ENCODE data around the gene PLA2G2C. TPM values are rescaled to one million over a fixed set of nuclear protein-coding genes. Genes with fewer than 3 reads are reported as not detected.

PLA2G2C gene
- total RNA-seq, 2 donors from 2014 or later: 0.27 TPM; not detected in 1

- Histone ChIP-seq H3K9me3 (no peaks in the 10 kb centered on the region), H3K4me3 (no peak overlapping the region), H3K27ac (no peak overlapping the region), H3K4me1 (no peaks in the 10 kb centered on the region), H3K27me3 (no peaks in the 10 kb centered on the region), H3K36me3 (no peaks in the 10 kb centered on the region), H3K9ac (ENCODE audit: low read depth in 2 of 2, low read length in 2 of 2) (no peak overlapping the region)
- DNase-seq: no peak
- intact Hi-C loops (cut with DNase I): no loop called here
- TF ChIP-seq CTCF (IDR thresholded peaks at IDR 0.05): no peak
Observed at GRCh38 chr1:20143734-20144565, 42.4 kb downstream of the PLA2G2C start.

GRCh38 chr1:20143318-20143717, 43.0 kb downstream of the PLA2G2C start:
- Histone ChIP-seq H3K36me3 (no peaks in the 10 kb centered on the region), H3K9me3 (no peaks in the 10 kb centered on the region)
- intact Hi-C loops (cut with DNase I): no loop called here

GRCh38 chr1:20142001-20142710, 44.2 kb downstream of the PLA2G2C start:
- H3K27me3 ChIP-seq: no peaks in the 10 kb centered on the region
- H3K27ac ChIP-seq: no peak overlapping the region
- intact Hi-C loops (cut with DNase I): no loop called here
- H3K9me3 ChIP-seq: no peaks in the 10 kb centered on the region
- H3K4me3 ChIP-seq: no peak overlapping the region
- TF ChIP-seq CTCF (IDR thresholded peaks at IDR 0.05): no peak
- no peak overlapping the region for H3K9ac ChIP-seq (ENCODE audit: low read depth in 2 of 2, low read length in 2 of 2)
- DNase-seq: no peak
- no peaks in the 10 kb centered on the region for H3K4me1 ChIP-seq
- H3K36me3 ChIP-seq: no peaks in the 10 kb centered on the region

More at GRCh38 chr1:20143318-20143717, 43.0 kb downstream of the PLA2G2C start:
- Histone ChIP-seq H3K4me3 (no peak overlapping the region), H3K4me1 (no peaks in the 10 kb centered on the region), H3K9ac (ENCODE audit: low read depth in 2 of 2, low read length in 2 of 2) (no peak overlapping the region), H3K27me3 (no peaks in the 10 kb centered on the region), H3K27ac (no peak overlapping the region)
- TF ChIP-seq CTCF (IDR thresholded peaks at IDR 0.05): no peak
- no peak for DNase-seq

- no peak overlapping the region for H3K27ac ChIP-seq
- intact Hi-C loops (cut with DNase I): no loop called here
- no peaks in the 10 kb centered on the region for H3K9me3 ChIP-seq
- no peaks in the 10 kb centered on the region for H3K36me3 ChIP-seq
- no peak overlapping the region for H3K4me3 ChIP-seq
- DNase-seq: no peak
- no peak overlapping the region for H3K9ac ChIP-seq (ENCODE audit: low read depth in 2 of 2, low read length in 2 of 2)
- no peaks in the 10 kb centered on the region for H3K4me1 ChIP-seq
- no peak for TF ChIP-seq CTCF (IDR thresholded peaks at IDR 0.05)
- H3K27me3 ChIP-seq: no peaks in the 10 kb centered on the region
Observed at GRCh38 chr1:20141466-20141865, 44.9 kb downstream of the PLA2G2C start.

GRCh38 chr1:20141001-20141400, 45.3 kb downstream of the PLA2G2C start:
- Histone ChIP-seq H3K4me3 (no peak overlapping the region), H3K27ac (no peak overlapping the region), H3K36me3 (no peaks in the 10 kb centered on the region), H3K4me1 (no peaks in the 10 kb centered on the region), H3K9me3 (no peaks in the 10 kb centered on the region), H3K27me3 (no peaks in the 10 kb centered on the region), H3K9ac (ENCODE audit: low read depth in 2 of 2, low read length in 2 of 2) (no peak overlapping the region)
- intact Hi-C loops (cut with DNase I): no loop called here
- TF ChIP-seq CTCF (IDR thresholded peaks at IDR 0.05): no peak
- no peak for DNase-seq

All from colonic mucosa (tissue), 4 donors.